H1 (cell line): Measurements from ENCODE around the gene RBM34. TPM values are rescaled to one million over a fixed set of nuclear protein-coding genes. Genes with fewer than 3 reads are reported as not detected.
A peak's percentile ranks its signal among the peaks of the same experiment; 100 is the strongest.

ENCODE experiments used
- CTCF ChIA-PET: fragments of 300-600 bp; sonication (Branson Sonifier 250); formaldehyde crosslinking; loops from one replicate; lab custom pipeline; 2021; ENCODE audit not compliant: partially characterized antibody; lab: Charles Lee
- POLR2A ChIA-PET: fragments of 300-600 bp; sonication (Branson Sonifier 250); formaldehyde crosslinking; loops from one replicate; lab custom pipeline; 2021; ENCODE audit warnings: inconsistent platforms; ENCODE audit not compliant: partially characterized antibody; lab: Charles Lee
- DNase-seq, 2 experiments: peaks; one replicate each; pipeline versions ENCODE4 v3.0.0 to v3.0.0-alpha.2; 2010 to 2022; ENCODE audit warnings: low spot score in 2 of 2, low read depth in 1 of 2, mixed read lengths in 1 of 2
- FAIRE-seq: peaks from 2 replicates; lab custom pipeline; 2011; peaks lifted over from hg19 to GRCh38; lab: Jason Lieb, UNC
- H2AFZ ChIP-seq: 2 replicates; pipeline ENCODE4 v1.8.1; 2012; ENCODE audit warnings: low read length, inconsistent platforms
- H2AK5ac ChIP-seq: 2 replicates; pipeline ENCODE4 v1.6.1; 2013; ENCODE audit warnings: low read depth, low read length
- H2BK120ac ChIP-seq: replicated peaks from 2 replicates; pipeline ENCODE3; 2013; ENCODE audit warnings: low read depth, low read length, inconsistent platforms
- H2BK12ac ChIP-seq: 2 replicates; pipeline ENCODE4 v1.6.1; 2013; ENCODE audit warnings: low read depth, low read length
- H2BK15ac ChIP-seq: 2 replicates; pipeline ENCODE4 v1.6.1; 2013; ENCODE audit warnings: low read length
- H2BK20ac ChIP-seq: 2 replicates; pipeline ENCODE4 v1.6.1; 2013; ENCODE audit warnings: low read length
- H2BK5ac ChIP-seq: 2 replicates; pipeline ENCODE4 v1.6.1; 2013; ENCODE audit warnings: low read depth, low read length
- H3K14ac ChIP-seq: 2 replicates; pipeline ENCODE4 v1.6.1; 2013; ENCODE audit warnings: inconsistent platforms; ENCODE audit not compliant: insufficient read length
- H3K18ac ChIP-seq: 2 replicates; pipeline ENCODE4 v1.6.1; 2013; ENCODE audit warnings: low read length; ENCODE audit errors: extremely low read depth
- H3K23ac ChIP-seq: 2 replicates; pipeline ENCODE4 v1.6.1; 2013; ENCODE audit warnings: inconsistent platforms; ENCODE audit not compliant: insufficient read length
- H3K23me2 ChIP-seq: 2 replicates; pipeline ENCODE4 v1.6.1; 2013; ENCODE audit warnings: low read depth, low read length
- H3K27ac ChIP-seq: 2 replicates; pipeline ENCODE4 v1.6.1; 2011; ENCODE audit warnings: low read depth, low read length, inconsistent platforms
- H3K27me3 ChIP-seq, 4 experiments: replicated peaks in 1 of 4; 1 replicate in 1 of 4; 2 replicates in 3 of 4; pipeline versions ENCODE4 v1.6.1 to v1.8.1; 2011 to 2013; ENCODE audit warnings: low read length in 3 of 4, mild to moderate bottlenecking in 3 of 4, inconsistent platforms in 2 of 4, mixed read lengths in 2 of 4, moderate library complexity in 1 of 4; ENCODE audit not compliant: control insufficient read depth in 3 of 4, insufficient read depth in 3 of 4; ENCODE audit errors: extremely low read depth in 1 of 4
- H3K36me3 ChIP-seq, 4 experiments: 2 replicates each; pipeline versions ENCODE4 v1.6.1 to v1.8.1; 2011 to 2013; ENCODE audit warnings: mild to moderate bottlenecking in 4 of 4, low read length in 3 of 4, moderate library complexity in 2 of 4, control low read depth in 1 of 4, inconsistent platforms in 1 of 4; ENCODE audit not compliant: insufficient read depth in 4 of 4, control insufficient read depth in 2 of 4
- H3K4ac ChIP-seq: replicated peaks from 2 replicates; pipeline ENCODE3; 2013; ENCODE audit warnings: low read length, low read depth, mixed read lengths, inconsistent platforms; ENCODE audit not compliant: insufficient read length
- H3K4me1 ChIP-seq, 4 experiments: replicated peaks in 1 of 4; 1 replicate in 1 of 4; 2 replicates in 3 of 4; pipeline versions ENCODE4 v1.6.1 to v1.8.1; 2011 to 2013; ENCODE audit warnings: low read length in 3 of 4, inconsistent platforms in 2 of 4, mixed read lengths in 1 of 4; ENCODE audit not compliant: insufficient read depth in 4 of 4, control insufficient read depth in 3 of 4
- H3K4me2 ChIP-seq, 2 experiments: 2 replicates each; pipeline versions ENCODE4 v1.6.1 to v1.8.1; 2011 to 2013; ENCODE audit warnings: low read depth in 2 of 2, low read length in 2 of 2, control low read depth in 1 of 2, inconsistent platforms in 1 of 2, mild to moderate bottlenecking in 1 of 2; ENCODE audit not compliant: insufficient read depth in 1 of 2
- H3K4me3 ChIP-seq, 4 experiments: fragments of 200-600, 300-600 bp in 1 of 4; sonication (generic), shearing (Covaris generic), sonication (Bioruptor Twin) in 1 of 4; 2 replicates each; pipeline versions ENCODE4 v1.5.1 to v1.8.1; 2011 to 2016; ENCODE audit warnings: low read length in 4 of 4, low read depth in 3 of 4, control low read depth in 2 of 4, inconsistent platforms in 2 of 4, mild to moderate bottlenecking in 2 of 4, mixed read lengths in 1 of 4, moderate library complexity in 1 of 4; ENCODE audit not compliant: insufficient read depth in 2 of 4; ENCODE audit errors: extremely low read depth in 1 of 4
- H3K56ac ChIP-seq: replicated peaks from 2 replicates; pipeline ENCODE3; 2013; ENCODE audit warnings: low read depth, mild to moderate bottlenecking, mixed read lengths, low read length, inconsistent platforms; ENCODE audit not compliant: insufficient read length
- H3K79me1 ChIP-seq: 2 replicates; pipeline ENCODE4 v1.6.1; 2013; ENCODE audit warnings: low read depth, low read length, control low read depth
- H3K79me2 ChIP-seq, 2 experiments: 2 replicates each; pipeline versions ENCODE4 v1.6.1 to v1.8.1; 2012 to 2013; ENCODE audit warnings: low read length in 2 of 2, mild to moderate bottlenecking in 2 of 2, inconsistent platforms in 1 of 2; ENCODE audit not compliant: insufficient read depth in 2 of 2, control insufficient read depth in 1 of 2
- H3K9ac ChIP-seq, 4 experiments: replicated peaks in 1 of 4; 1 replicate in 1 of 4; 2 replicates in 3 of 4; pipeline versions ENCODE4 v1.6.1 to v1.8.1; 2011 to 2013; ENCODE audit warnings: low read depth in 3 of 4, low read length in 3 of 4, control low read depth in 2 of 4, mild to moderate bottlenecking in 2 of 4, moderate library complexity in 2 of 4, inconsistent platforms in 1 of 4; ENCODE audit errors: extremely low read depth in 1 of 4
- H3K9me3 ChIP-seq, 2 experiments: 2 replicates each; pipeline versions ENCODE4 v1.6.1 to v1.8.1; 2012 to 2013; ENCODE audit warnings: mild to moderate bottlenecking in 2 of 2, moderate library complexity in 2 of 2, control low read depth in 1 of 2, inconsistent platforms in 1 of 2, low read depth in 1 of 2, low read length in 1 of 2, mixed read lengths in 1 of 2; ENCODE audit not compliant: insufficient read depth in 2 of 2
- H4K20me1 ChIP-seq, 2 experiments: replicated peaks in 1 of 2; 2 replicates each; pipeline versions ENCODE3 to v1.8.1; 2011 to 2013; ENCODE audit warnings: inconsistent platforms in 2 of 2, low read length in 2 of 2, mild to moderate bottlenecking in 1 of 2; ENCODE audit not compliant: insufficient read depth in 2 of 2, control insufficient read depth in 1 of 2
- H4K5ac ChIP-seq: 2 replicates; pipeline ENCODE4 v1.6.1; 2013; ENCODE audit warnings: low read length, low read depth, mixed read lengths, inconsistent platforms; ENCODE audit not compliant: insufficient read length
- H4K8ac ChIP-seq: 2 replicates; pipeline ENCODE4 v1.8.0; 2013; ENCODE audit warnings: mild to moderate bottlenecking, moderate library complexity, low read length, inconsistent platforms; ENCODE audit not compliant: insufficient read depth; ENCODE audit errors: extremely low read depth
- H4K91ac ChIP-seq: replicated peaks from 2 replicates; pipeline ENCODE3; 2013; ENCODE audit warnings: low read length, mixed read lengths, inconsistent platforms; ENCODE audit not compliant: insufficient read length
- JUN ChIP-seq: IDR thresholded peaks from 2 replicates; pipeline ENCODE4 v1.6.1; 2011; ENCODE audit warnings: low read depth, mild to moderate bottlenecking, improper control_type of control experiment, low read length
- POLR2AphosphoS5 ChIP-seq: IDR thresholded peaks from 2 replicates; pipeline ENCODE4 v1.6.1; 2011; ENCODE audit warnings: low read depth, low read length
- WGBS, 2 experiments: shearing (Covaris generic) in 1 of 2; methylation state at CpG; one replicate each; pipeline versions ENCODE4 v1.1.6 to v1.1.7; 2013 to 2015; ENCODE audit warnings: low lambda C conversion rate in 2 of 2, mixed read lengths in 2 of 2, inconsistent platforms in 1 of 2, low coverage in 1 of 2, missing lambda C conversion rate in 1 of 2; ENCODE audit not compliant: insufficient replicate concordance in 2 of 2, insufficient coverage in 1 of 2, insufficient read length in 1 of 2; ENCODE audit errors: extremely low coverage in 1 of 2, missing lambda C conversion rate in 1 of 2; 5-methylcytosine and 5-hydroxymethylcytosine counted together
- polyA plus RNA-seq, 7 experiments: library from polyadenylated mRNA; depleted of rRNA in 3 of 7; stranded (reverse) in 5 of 7; unstranded in 2 of 7; fragments of >200 nt in 5 of 7; fragments of 200-250 nt in 2 of 7; gene quantifications; 1 replicate in 5 of 7; 2 replicates in 1 of 7; 4 replicates in 1 of 7; pipeline versions ENCODE4 v1.2.1 to v1.2.3, GENCODE V29; 2011 to 2013; ENCODE audit warnings: missing spikeins in 2 of 7, mixed read lengths in 2 of 7
- total RNA-seq: library from RNA; stranded (reverse); fragmentation: NEBNext Ultra II Directional; extraction: Animal tissue kit (Norgen Biotek cat#: 25700); gene quantifications from 2 replicates; pipeline ENCODE4 v1.2.1, GENCODE V29; 2021

The RBM34 gene
- total and polyA plus RNA-seq, 2 of the 8 experiments (the other 6 are each of a cell fraction or from before 2014, with no cell fraction given) = 18.8 to 108 TPM

- Histone ChIP-seq H3K9ac (no peak overlapping the region), H4K20me1 (peaks cover 0 to 6% of the 10 kb centered on the region in 2 experiments), H3K4me2 (no peak overlapping the region), H3K18ac (no peak overlapping the region), H3K79me1 (peaks cover 4% of the 10 kb centered on the region; the same call in 1 of the 2 replicates), H4K5ac (no peak overlapping the region), H3K23ac (no peak overlapping the region), H4K8ac (no peak overlapping the region), H3K4me3 (no peak overlapping the region), H2BK5ac (no peak overlapping the region), H2BK20ac (no peak overlapping the region), H2BK15ac (no peak overlapping the region), H2AK5ac (no peak overlapping the region), H3K14ac (no peak overlapping the region), H2BK120ac (no peak overlapping the region), H3K9me3 (no peaks in the 10 kb centered on the region), H3K56ac (no peak overlapping the region), H4K91ac (no peak overlapping the region), H3K27me3 (no peaks in the 10 kb centered on the region), H2BK12ac (no peak overlapping the region), H3K27ac (no peak overlapping the region), H3K79me2 (peaks cover 0 to 16% of the 10 kb centered on the region in 2 experiments; a peak in 2 of 4 replicates), H2AFZ (no peak overlapping the region), H3K36me3 (peaks cover 18 to 58% (median 47%) of the 10 kb centered on the region in 4 experiments), H3K23me2 (no peaks in the 10 kb centered on the region; the same call in 1 of the 2 replicates), H3K4ac (no peak overlapping the region), H3K4me1 (peaks cover 0 to 3% (median 0%) of the 10 kb centered on the region in 4 experiments; a peak in 3 of 7 replicates)
- ChIA-PET CTCF (interaction anchor here (1.2 to 7.3 kb wide), 3 partner anchors 15 to 307 kb away, joined by 3 to 68 read pairs (median 6); no protein-coding TSS in a partner anchor), POLR2A (interaction anchor here (0.6 to 7.8 kb wide), 5 partner anchors 10 to 1750 kb away, joined by 3 to 83 read pairs (median 4); partner anchors contain the start of gene TOMM20)
- FAIRE-seq = no peak
- no peak for TF ChIP-seq JUN
- peak; percentile 60 for TF ChIP-seq POLR2AphosphoS5
- peak in 1 of 2 experiments; percentile 41 for DNase-seq
- 97% methylated on average over 11 of the region's 11 CpGs; no CpG with 5 or more reads in 1 of the 2 experiments for WGBS, 2 experiments
Observed at GRCh38 chr1:235108876-235109275, 52.2 kb downstream of the RBM34 start.
